GM12872 (cell line): ENCODE data around the gene SYTL1.

Source experiments
- CTCF ChIP-seq: IDR thresholded peaks from 3 replicates; pipeline ENCODE4 v1.5.1; 2011; ENCODE audit warnings: low read depth, mild to moderate bottlenecking, low read length, moderate library complexity; ENCODE audit not compliant: insufficient read depth

The SYTL1 gene

GRCh38 chr1:27332536-27333281 is 9.1 kb upstream of the SYTL1 start:
- peak; percentile 94 for TF ChIP-seq CTCF

- TF ChIP-seq CTCF = no peak
These were observed 8.0 kb upstream of the SYTL1 start for GRCh38 chr1:27333717-27334279.

GRCh38 chr1:27335506-27336422 is 6.1 kb upstream of the SYTL1 start:
- no peak for TF ChIP-seq CTCF

- no peak for TF ChIP-seq CTCF
These were observed 5.1 kb upstream of the SYTL1 start for GRCh38 chr1:27336756-27337155.

- no peak for TF ChIP-seq CTCF
These were observed 3.1 kb upstream of the SYTL1 start for GRCh38 chr1:27338751-27339150.

- no peak for TF ChIP-seq CTCF
These were observed 2.6 kb upstream of the SYTL1 start for GRCh38 chr1:27339213-27339612.

- TF ChIP-seq CTCF = no peak
These were observed 562 bp downstream of the SYTL1 start for GRCh38 chr1:27342391-27342777.
